Mesenchymal stem cell (in vitro differentiated cells and primary cell): ENCODE measurements around the gene RPLP1.

Source experiments
- DNase-seq: peaks from one replicate; pipeline ENCODE4 v3.0.0-alpha.2; 2013
- H2AFZ ChIP-seq: one replicate; pipeline ENCODE4 v1.6.1; 2013; ENCODE audit warnings: low read depth, mild to moderate bottlenecking, control low read depth, inconsistent platforms, low read length, moderate library complexity
- H2AK5ac ChIP-seq: 2 replicates; pipeline ENCODE4 v1.6.1; 2013; ENCODE audit warnings: low read length, moderate library complexity, mild to moderate bottlenecking, inconsistent platforms; ENCODE audit not compliant: severe bottlenecking
- H2BK120ac ChIP-seq: one replicate; pipeline ENCODE4 v1.6.1; 2013; ENCODE audit warnings: low read depth, mild to moderate bottlenecking, inconsistent platforms, low read length, moderate library complexity
- H2BK12ac ChIP-seq, 2 experiments: one replicate each; pipeline ENCODE4 v1.6.1; 2013; ENCODE audit warnings: inconsistent platforms in 2 of 2, low read length in 2 of 2, mild to moderate bottlenecking in 2 of 2, moderate library complexity in 2 of 2, control low read depth in 1 of 2
- H2BK15ac ChIP-seq: one replicate; pipeline ENCODE4 v1.6.1; 2013; ENCODE audit warnings: mild to moderate bottlenecking, low read depth, inconsistent platforms; ENCODE audit not compliant: poor library complexity, severe bottlenecking
- H2BK5ac ChIP-seq: 2 replicates; pipeline ENCODE4 v1.6.1; 2013; ENCODE audit warnings: low read depth, mild to moderate bottlenecking, low read length, control low read depth, inconsistent platforms; ENCODE audit not compliant: poor library complexity, severe bottlenecking
- H3K14ac ChIP-seq, 2 experiments: one replicate each; pipeline ENCODE4 v1.6.1; 2013; ENCODE audit warnings: inconsistent platforms in 2 of 2, low read length in 2 of 2, control low read depth in 1 of 2, mild to moderate bottlenecking in 1 of 2, moderate library complexity in 1 of 2
- H3K18ac ChIP-seq, 2 experiments: one replicate each; pipeline ENCODE4 v1.6.1; 2013; ENCODE audit warnings: inconsistent platforms in 2 of 2, low read length in 2 of 2, control low read depth in 1 of 2, low read depth in 1 of 2, mild to moderate bottlenecking in 1 of 2
- H3K23ac ChIP-seq, 2 experiments: one replicate each; pipeline ENCODE4 v1.6.1; 2013; ENCODE audit warnings: inconsistent platforms in 2 of 2, low read length in 2 of 2, mild to moderate bottlenecking in 2 of 2, moderate library complexity in 2 of 2, control low read depth in 1 of 2
- H3K27ac ChIP-seq: 2 replicates; pipeline ENCODE4 v1.5.1; 2013; ENCODE audit warnings: mild to moderate bottlenecking, moderate library complexity, low read length, control low read depth, inconsistent platforms; ENCODE audit not compliant: poor library complexity, severe bottlenecking
- H3K27me3 ChIP-seq, 2 experiments: 2 replicates each; pipeline versions ENCODE4 v1.6.1 to v1.7.0; 2013; ENCODE audit warnings: low read length in 2 of 2, mild to moderate bottlenecking in 2 of 2, moderate library complexity in 2 of 2, control low read depth in 1 of 2, inconsistent platforms in 1 of 2; ENCODE audit not compliant: control insufficient read depth in 1 of 2, insufficient read depth in 1 of 2
- H3K36me3 ChIP-seq, 2 experiments: 2 replicates each; pipeline versions ENCODE4 v1.6.1 to v1.7.0; 2013; ENCODE audit warnings: low read length in 2 of 2, control low read depth in 1 of 2, inconsistent platforms in 1 of 2, low read depth in 1 of 2, mild to moderate bottlenecking in 1 of 2; ENCODE audit not compliant: insufficient read depth in 2 of 2, control insufficient read depth in 1 of 2
- H3K4ac ChIP-seq, 2 experiments: one replicate each; pipeline ENCODE4 v1.6.1; 2013; ENCODE audit warnings: inconsistent platforms in 2 of 2, low read length in 2 of 2, mild to moderate bottlenecking in 2 of 2, moderate library complexity in 2 of 2, control low read depth in 1 of 2, low read depth in 1 of 2
- H3K4me1 ChIP-seq: 2 replicates; pipeline ENCODE4 v1.6.1; 2013; ENCODE audit warnings: low read depth, low read length, control low read depth; ENCODE audit not compliant: control insufficient read depth, insufficient read depth
- H3K4me2 ChIP-seq: 2 replicates; pipeline ENCODE4 v1.6.1; 2013; ENCODE audit warnings: low read length, mild to moderate bottlenecking, inconsistent platforms; ENCODE audit not compliant: poor library complexity, severe bottlenecking
- H3K4me3 ChIP-seq, 2 experiments: 2 replicates each; pipeline versions ENCODE4 v1.5.1 to v1.7.0; 2013; ENCODE audit warnings: low read length in 2 of 2, mild to moderate bottlenecking in 2 of 2, control low read depth in 1 of 2, low read depth in 1 of 2; ENCODE audit not compliant: insufficient read depth in 1 of 2
- H3K79me1 ChIP-seq: replicated peaks from 2 replicates; pipeline ENCODE4 v1.6.1; 2013; ENCODE audit warnings: mild to moderate bottlenecking, control low read depth, low read length, inconsistent platforms; ENCODE audit not compliant: poor library complexity, severe bottlenecking
- H3K9ac ChIP-seq: 2 replicates; pipeline ENCODE4 v1.7.0; 2013; ENCODE audit warnings: mild to moderate bottlenecking, low read length, moderate library complexity
- H3K9me3 ChIP-seq: 2 replicates; pipeline ENCODE4 v1.7.0; 2013; ENCODE audit warnings: mild to moderate bottlenecking, low read length; ENCODE audit not compliant: control insufficient read depth
- H4K8ac ChIP-seq: one replicate; pipeline ENCODE4 v1.6.1; 2013; ENCODE audit warnings: inconsistent platforms, mild to moderate bottlenecking, low read length, moderate library complexity
- H4K91ac ChIP-seq: one replicate; pipeline ENCODE4 v1.6.1; 2013; ENCODE audit warnings: mild to moderate bottlenecking, low read length, inconsistent platforms
- WGBS: methylation state at CpG from one replicate; pipeline ENCODE4 v1.1.7; 2013; ENCODE audit warnings: mixed read lengths; 5-methylcytosine and 5-hydroxymethylcytosine counted together

RPLP1 gene

DNA sequence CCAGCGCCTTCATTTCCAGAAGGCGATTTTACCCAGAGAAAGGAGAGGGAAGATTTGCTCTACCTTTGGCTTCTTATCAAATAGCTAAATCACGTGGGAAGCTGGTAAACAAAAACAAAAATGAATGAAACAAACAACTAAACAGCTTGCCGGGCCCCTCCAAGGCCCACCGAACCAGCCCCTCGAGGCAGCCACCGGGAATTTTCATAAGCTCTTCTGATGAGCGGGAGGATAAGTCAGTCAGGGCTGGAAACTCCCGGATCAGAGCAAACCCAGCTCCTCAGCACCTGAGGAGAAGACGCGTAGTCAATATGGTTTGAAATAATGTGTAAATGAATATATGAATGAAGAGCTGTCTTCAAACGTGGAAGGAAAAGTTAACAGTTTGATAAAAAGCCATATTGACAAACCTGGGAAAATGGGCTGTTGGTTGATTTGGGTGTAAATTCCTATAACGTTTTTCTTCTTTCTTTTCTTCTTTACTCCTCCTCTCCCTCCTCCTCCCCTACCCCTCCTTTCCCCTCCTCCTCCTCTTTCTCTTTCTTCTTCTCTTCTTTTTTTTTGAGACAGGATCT lies 10.7 kb downstream of the RPLP1 start:
- peak overlapping the region in 1 of 2 experiments; percentile 41 for H3K4ac ChIP-seq
- peak overlapping the region; percentile 97 for H3K9ac ChIP-seq
- peaks cover 5% of the 10 kb centered on the region for H3K79me1 ChIP-seq
- no peak for DNase-seq
- peaks cover 0 to 4% of the 10 kb centered on the region in 2 experiments for H3K27me3 ChIP-seq
- H3K18ac ChIP-seq: peak overlapping the region in 1 of 2 experiments; percentile 60
- H3K27ac ChIP-seq: peak overlapping the region; percentile 90
- H2AK5ac ChIP-seq: no peak overlapping the region
- H2BK120ac ChIP-seq: peak overlapping the region; percentile 50
- H2AFZ ChIP-seq: no peak overlapping the region
- H3K4me1 ChIP-seq: peaks cover 12% of the 10 kb centered on the region
- 64% methylated on average over 11 of the region's 13 CpGs for WGBS
- H3K36me3 ChIP-seq: no peaks in the 10 kb centered on the region
- peak overlapping the region; percentile 45 for H2BK15ac ChIP-seq
- no peaks in the 10 kb centered on the region for H3K9me3 ChIP-seq
- H2BK5ac ChIP-seq: no peak overlapping the region
- peak overlapping the region; percentile 55 for H3K4me2 ChIP-seq
- H3K23ac ChIP-seq: no peak overlapping the region
- no peak overlapping the region for H4K91ac ChIP-seq
- peak overlapping the region; percentile 39 to 80 for H3K4me3 ChIP-seq
- H4K8ac ChIP-seq: peak overlapping the region; percentile 63
- peak overlapping the region in 1 of 2 experiments; percentile 68 for H2BK12ac ChIP-seq
- no peak overlapping the region for H3K14ac ChIP-seq

DNA sequence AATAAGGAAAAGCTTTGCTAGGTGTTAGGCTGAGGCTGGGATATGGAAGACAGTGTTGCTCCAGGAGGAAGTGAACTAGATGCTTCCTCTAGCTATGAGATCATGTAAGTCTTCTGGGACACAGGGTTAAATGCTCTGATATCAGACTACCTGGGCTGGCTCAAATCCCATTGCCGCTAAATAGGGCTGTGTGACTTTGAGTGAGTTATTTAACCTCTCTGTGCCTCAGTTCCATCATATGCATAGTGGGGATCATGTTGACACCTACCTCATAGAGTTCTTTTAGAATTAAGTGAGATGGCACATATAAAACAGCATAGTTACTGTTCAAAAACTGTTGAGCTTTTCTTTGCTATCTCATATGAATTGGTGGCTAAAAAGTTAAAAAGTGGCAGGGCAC lies 12.6 kb downstream of the RPLP1 start:
- H2BK120ac ChIP-seq: no peak overlapping the region
- peaks cover 5% of the 10 kb centered on the region for H3K79me1 ChIP-seq
- no peak overlapping the region for H2AFZ ChIP-seq
- H3K4me2 ChIP-seq: no peak overlapping the region
- no peak overlapping the region for H2AK5ac ChIP-seq
- H3K18ac ChIP-seq: no peak overlapping the region
- H4K8ac ChIP-seq: no peak overlapping the region
- H2BK15ac ChIP-seq: no peak overlapping the region
- no peak overlapping the region for H2BK12ac ChIP-seq
- no peak overlapping the region for H3K14ac ChIP-seq
- no peak overlapping the region for H2BK5ac ChIP-seq
- H3K23ac ChIP-seq: no peak overlapping the region
- no peak overlapping the region for H3K4ac ChIP-seq
- H3K27ac ChIP-seq: no peak overlapping the region
- H3K27me3 ChIP-seq: peaks cover 0 to 4% of the 10 kb centered on the region in 2 experiments
- H3K9ac ChIP-seq: no peak overlapping the region
- WGBS: 100% methylated on average over 1 of the region's 1 CpG
- DNase-seq: no peak
- H3K36me3 ChIP-seq: no peaks in the 10 kb centered on the region
- H3K9me3 ChIP-seq: no peaks in the 10 kb centered on the region
- no peak overlapping the region for H4K91ac ChIP-seq
- peaks cover 27% of the 10 kb centered on the region for H3K4me1 ChIP-seq
- no peak overlapping the region for H3K4me3 ChIP-seq

GRCh38 chr15:69466733-69467132 lies 14.1 kb downstream of the RPLP1 start:
- Histone ChIP-seq H2BK5ac (no peak overlapping the region), H3K79me1 (peaks cover 5% of the 10 kb centered on the region), H2AK5ac (no peak overlapping the region), H3K4me3 (no peak overlapping the region), H3K4me2 (no peak overlapping the region), H2BK12ac (no peak overlapping the region), H3K27me3 (peaks cover 0 to 14% of the 10 kb centered on the region in 2 experiments), H3K14ac (no peak overlapping the region), H2BK120ac (no peak overlapping the region), H3K4ac (no peak overlapping the region), H3K9me3 (no peaks in the 10 kb centered on the region), H3K9ac (no peak overlapping the region), H3K36me3 (no peaks in the 10 kb centered on the region), H3K4me1 (peaks cover 27% of the 10 kb centered on the region), H4K91ac (no peak overlapping the region), H2AFZ (no peak overlapping the region), H3K23ac (no peak overlapping the region), H3K27ac (no peak overlapping the region), H2BK15ac (no peak overlapping the region), H3K18ac (no peak overlapping the region), H4K8ac (no peak overlapping the region)
- DNase-seq: no peak
- 91% methylated on average over 2 of the region's 2 CpGs for WGBS

- H4K91ac ChIP-seq: no peak overlapping the region
- no peaks in the 10 kb centered on the region for H3K79me1 ChIP-seq
- H3K4ac ChIP-seq: no peak overlapping the region
- peaks cover 23% of the 10 kb centered on the region for H3K4me1 ChIP-seq
- H2AFZ ChIP-seq: no peak overlapping the region
- peak overlapping the region; percentile 68 for H2AK5ac ChIP-seq
- no peak overlapping the region for H2BK5ac ChIP-seq
- H3K4me2 ChIP-seq: no peak overlapping the region
- H3K14ac ChIP-seq: no peak overlapping the region
- no peak overlapping the region for H2BK15ac ChIP-seq
- no peak for DNase-seq
- H3K27ac ChIP-seq: no peak overlapping the region
- no peak overlapping the region for H4K8ac ChIP-seq
- 89% methylated on average over 11 of the region's 11 CpGs for WGBS
- peaks cover 0 to 21% of the 10 kb centered on the region in 2 experiments for H3K27me3 ChIP-seq
- no peak overlapping the region for H2BK120ac ChIP-seq
- no peak overlapping the region for H3K23ac ChIP-seq
- no peak overlapping the region for H3K4me3 ChIP-seq
- H3K18ac ChIP-seq: no peak overlapping the region
- H3K36me3 ChIP-seq: no peaks in the 10 kb centered on the region
- no peak overlapping the region for H3K9ac ChIP-seq
- no peaks in the 10 kb centered on the region for H3K9me3 ChIP-seq
- no peak overlapping the region for H2BK12ac ChIP-seq
These were observed 15.0 kb downstream of the RPLP1 start for GRCh38 chr15:69467636-69468035.
